SHP77 treated with DMSO at 0.1 percent for 48 hours (cell line): ENCODE results near the gene HSD17B3.
"Not testable (repeated sequence)": the region's sequence is repeated elsewhere in the genome, so short reads cannot be mapped to it uniquely, and the experiment has no call there.

Experiments used
- DNase-seq: peaks from one replicate; lab custom pipeline; 2025; lab: John Stamatoyannopoulos, UW

HSD17B3 gene

DNA sequence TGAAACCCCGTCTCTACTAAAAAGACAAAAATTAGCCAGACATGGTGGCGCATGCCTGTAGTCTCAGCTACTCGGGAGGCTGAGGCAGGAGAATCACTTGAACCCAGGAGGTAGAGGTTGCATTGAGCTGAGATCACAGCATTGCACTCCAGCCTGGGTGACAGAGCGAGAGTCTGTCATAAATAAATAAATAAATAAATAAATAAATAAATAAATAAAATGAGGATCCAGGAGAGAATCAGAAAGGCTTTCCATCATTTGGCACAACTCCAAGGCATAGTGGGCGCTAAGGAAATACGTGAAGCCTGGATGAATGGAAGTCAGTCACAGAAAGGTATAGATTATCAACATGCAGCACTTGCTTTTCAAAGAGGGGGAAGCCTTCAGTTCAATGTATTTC is 65.6 kb downstream of the HSD17B3 start:
- DNase-seq: not testable (repeated sequence)

- no peak for DNase-seq
These were observed 69.3 kb downstream of the HSD17B3 start for GRCh38 chr9:96232539-96233241.

DNA sequence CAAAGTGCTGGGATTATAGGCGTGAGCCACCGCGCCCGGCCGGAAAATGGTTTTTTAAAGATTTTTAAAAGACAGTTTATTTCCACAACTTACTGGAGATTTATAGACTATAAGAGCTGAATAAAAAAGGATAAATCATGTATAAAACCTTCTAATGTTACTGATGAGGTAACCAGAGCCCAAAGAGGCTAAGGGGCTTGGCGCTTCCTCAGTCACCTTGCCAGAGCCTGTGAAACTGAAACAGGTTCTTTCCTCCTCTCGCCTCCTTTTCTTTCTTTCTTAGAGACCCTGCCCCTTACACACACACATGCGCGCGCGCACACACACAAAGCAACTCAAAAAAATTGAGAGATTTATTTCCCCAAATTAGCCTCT is 69.8 kb downstream of the HSD17B3 start:
- no peak for DNase-seq

DNA sequence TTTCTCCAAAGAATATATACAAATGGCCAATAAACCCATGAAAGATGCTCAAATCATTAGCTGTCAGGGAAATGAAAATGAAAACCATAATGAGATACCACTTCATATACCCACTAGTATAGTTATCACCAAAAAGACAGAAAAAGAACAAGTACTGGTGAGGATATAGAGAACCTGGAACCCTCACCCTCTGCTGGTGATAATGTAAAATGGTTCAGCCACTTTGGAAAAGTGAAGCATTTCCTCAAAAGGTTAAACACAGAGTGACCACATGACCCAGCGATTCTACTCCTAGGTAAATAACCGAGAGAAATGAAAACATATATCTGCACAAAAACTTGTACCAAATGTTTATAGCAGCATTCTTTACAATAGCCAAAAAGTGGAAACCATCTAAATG is 72.0 kb downstream of the HSD17B3 start:
- DNase-seq: no peak

DNA sequence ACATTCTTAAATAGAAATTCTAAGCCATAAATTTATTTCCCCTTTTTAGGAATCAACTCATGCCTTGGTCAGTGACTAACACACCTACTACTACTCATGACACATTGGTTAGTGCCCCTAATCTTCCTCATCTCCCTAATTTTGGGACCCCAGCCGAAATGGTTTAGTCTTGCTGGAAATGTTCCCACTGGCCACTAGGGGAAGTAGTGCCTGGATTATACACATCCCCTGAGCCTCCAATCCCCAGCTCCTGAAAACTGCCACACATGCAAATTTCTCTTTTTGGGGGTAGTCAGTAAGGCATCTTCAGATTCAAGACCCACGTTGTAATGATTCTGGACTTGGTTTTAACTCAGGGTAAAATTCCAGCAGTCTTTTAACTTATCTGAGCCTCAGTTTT is 79.8 kb downstream of the HSD17B3 start:
- no peak for DNase-seq

- DNase-seq: no peak
These were observed 82.1 kb downstream of the HSD17B3 start for GRCh38 chr9:96219900-96220257.

- DNase-seq: no peak
These were observed 82.7 kb downstream of the HSD17B3 start for GRCh38 chr9:96219026-96219899.

GRCh38 chr9:96217754-96218693 is 84.0 kb downstream of the HSD17B3 start:
- DNase-seq: peak; percentile 56

- no peak for DNase-seq
These were observed 84.7 kb downstream of the HSD17B3 start for GRCh38 chr9:96217294-96217707.

DNA sequence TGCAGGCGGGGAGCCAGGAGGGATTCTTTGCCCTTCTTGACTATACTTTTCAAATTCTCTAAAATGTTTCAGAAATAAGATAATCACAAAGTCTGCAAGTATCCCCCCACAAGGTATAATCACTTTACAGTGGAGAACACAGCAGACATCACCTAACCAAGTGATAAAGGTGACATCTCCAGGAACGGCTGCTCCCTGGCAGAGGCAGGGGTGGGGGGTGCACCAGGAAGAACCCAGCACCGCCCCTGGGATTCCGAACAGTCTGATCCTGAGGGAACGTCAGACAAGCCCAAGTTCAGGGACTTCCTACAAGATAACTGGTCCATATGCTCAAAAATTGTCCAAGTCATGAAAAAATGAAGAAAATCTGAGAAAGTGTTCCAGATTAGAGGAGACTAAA is 85.4 kb downstream of the HSD17B3 start:
- DNase-seq: no peak

DNA sequence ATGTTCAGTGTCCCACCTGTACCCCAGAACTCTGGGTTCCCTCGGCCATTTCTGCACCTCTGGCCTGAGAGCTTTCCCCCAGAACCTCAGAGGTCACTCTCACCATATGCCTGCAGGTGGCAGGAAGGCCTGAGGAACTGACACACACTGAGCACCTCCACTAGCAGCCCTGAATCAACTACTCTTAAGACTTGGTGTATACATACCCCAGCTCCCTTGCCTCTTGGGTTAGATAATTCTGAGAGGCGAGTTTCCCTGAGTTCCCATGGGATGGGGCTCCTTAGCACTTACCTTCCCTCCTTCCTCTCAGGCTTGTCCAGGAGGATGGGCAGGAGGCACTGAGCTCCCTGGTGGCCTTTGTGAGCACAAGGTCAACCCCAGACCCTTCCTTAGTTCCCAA is 86.1 kb downstream of the HSD17B3 start:
- DNase-seq: no peak

DNA sequence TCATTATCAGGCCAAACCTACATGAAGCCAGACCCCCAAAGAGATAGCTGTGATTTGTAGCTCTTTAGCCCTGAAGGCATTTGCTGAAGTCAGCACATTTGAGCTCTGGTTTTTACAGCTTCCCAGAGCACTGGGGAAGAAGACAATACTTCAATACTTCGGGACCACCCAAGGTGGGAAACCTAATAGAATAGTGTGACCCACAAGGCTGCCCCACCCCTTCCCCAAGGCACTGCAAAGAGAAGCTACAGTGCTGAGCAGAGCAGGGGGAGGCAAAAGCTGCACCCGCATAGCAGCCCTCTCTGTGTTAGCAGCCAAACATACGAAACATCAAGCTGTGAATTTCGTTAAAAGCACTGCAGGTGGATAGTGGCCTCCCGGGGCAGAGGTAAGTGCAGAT is 87.3 kb downstream of the HSD17B3 start:
- DNase-seq: no peak

- no peak for DNase-seq
These were observed 92.3 kb downstream of the HSD17B3 start for GRCh38 chr9:96209407-96210271.

GRCh38 chr9:96206156-96206751 is 95.7 kb downstream of the HSD17B3 start:
- no peak for DNase-seq

- DNase-seq: no peak
These were observed 97.1 kb downstream of the HSD17B3 start for GRCh38 chr9:96204853-96205252.

DNA sequence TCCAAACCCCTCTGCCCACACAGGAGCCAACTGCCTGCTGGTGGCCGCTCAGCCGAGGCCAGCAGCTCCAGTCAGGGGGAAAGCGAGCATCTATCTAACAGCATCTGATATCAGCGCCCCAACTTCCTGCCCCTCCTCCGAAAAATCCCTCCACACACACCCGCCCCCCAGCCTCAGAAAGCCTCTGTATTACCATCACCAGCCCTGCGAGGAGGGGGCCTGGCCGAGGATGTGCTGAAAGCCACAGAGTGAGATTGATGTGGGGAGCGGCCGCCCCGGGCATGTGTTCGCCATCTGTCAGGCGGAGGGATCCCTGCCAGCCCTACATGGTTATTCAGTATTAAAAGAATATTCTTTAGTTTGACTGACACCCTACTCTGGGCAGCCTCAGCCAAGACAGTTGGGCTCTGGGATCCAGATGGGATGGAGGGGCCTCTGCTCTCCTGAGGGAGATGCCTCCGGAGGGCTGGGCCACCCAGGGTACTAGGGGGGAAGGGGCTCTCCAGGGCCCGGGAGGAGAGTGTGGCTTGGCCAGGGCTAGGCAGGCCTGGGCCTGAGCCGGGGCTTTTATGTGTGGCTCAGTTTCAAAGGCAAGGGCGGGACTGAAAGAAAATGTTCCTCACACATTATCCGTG is 98.0 kb downstream of the HSD17B3 start:
- no peak for DNase-seq

- DNase-seq: no peak
These were observed 98.8 kb downstream of the HSD17B3 start for GRCh38 chr9:96202971-96203780.

DNA sequence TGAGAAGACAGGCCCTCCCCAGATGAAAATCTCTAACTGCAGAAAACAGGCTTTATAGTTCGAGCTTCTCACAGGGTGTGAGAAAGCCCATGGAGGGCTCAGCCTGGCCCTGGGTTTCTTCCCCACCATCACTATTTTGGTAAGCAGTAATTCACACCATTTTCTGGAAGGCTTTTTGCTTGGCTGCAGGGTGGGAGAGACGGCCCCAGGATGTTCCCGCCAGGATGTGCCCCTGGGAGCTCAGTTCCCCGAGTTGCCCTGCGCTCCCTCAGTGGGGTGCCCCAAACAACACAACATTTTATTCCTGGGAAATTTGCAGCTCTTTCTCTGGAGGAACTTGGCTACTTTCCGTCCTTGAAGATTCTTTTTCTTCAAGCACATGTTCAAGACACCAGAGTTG is 100.8 kb downstream of the HSD17B3 start:
- DNase-seq: no peak

- no peak for DNase-seq
These were observed 103.0 kb downstream of the HSD17B3 start for GRCh38 chr9:96199006-96199405.

GRCh38 chr9:96195541-96195940 is 106.4 kb downstream of the HSD17B3 start:
- DNase-seq: no peak
